Measurements from ENCODE around the gene SEZ6L. TPM values are rescaled to one million over a fixed set of nuclear protein-coding genes. Genes with fewer than 3 reads are reported as not detected.

Gene SEZ6L
- total and polyA plus RNA-seq, 12 donors: 0.01 to 2.5 (median 0.28) TPM

- 46 to 50% methylated on average over 7 of the region's 7 CpGs for WGBS, 2 donors
- no peak overlapping the region for H3K4me3 ChIP-seq
- intact Hi-C loops (cut with DNase I): loop anchor here in 1 of 10 donors (10.0 kb wide), 1 partner anchor 65 kb away; no protein-coding TSS in a partner anchor
- no peaks in the 10 kb centered on the region for H3K36me3 ChIP-seq
- no peaks in the 10 kb centered on the region for H3K4me1 ChIP-seq
- no peak for TF ChIP-seq CTCF (IDR thresholded peaks at IDR 0.05)
- H3K27me3 ChIP-seq: peaks cover 0 to 57% (median 28%) of the 10 kb centered on the region in 7 donors
- ATAC-seq (no peak), DNase-seq (no peak)
- H3K27ac ChIP-seq: no peak overlapping the region
- H3K9me3 ChIP-seq: no peaks in the 10 kb centered on the region
Measured at GRCh38 chr22:26269572-26269971, 100.3 kb downstream of the SEZ6L start.

- Histone ChIP-seq H3K4me3 (no peak overlapping the region), H3K36me3 (no peaks in the 10 kb centered on the region), H3K4me1 (no peaks in the 10 kb centered on the region), H3K27ac (no peak overlapping the region), H3K9me3 (no peaks in the 10 kb centered on the region), H3K27me3 (peaks cover 0 to 43% (median 17%) of the 10 kb centered on the region in 7 donors)
- ATAC-seq (no peak), DNase-seq (no peak)
- TF ChIP-seq CTCF (IDR thresholded peaks at IDR 0.05): no peak
- intact Hi-C loops (cut with DNase I): no loop called here
- WGBS, 2 donors: 59 to 73% methylated on average over 6 of the region's 6 CpGs
Measured at GRCh38 chr22:26271427-26271826, 102.2 kb downstream of the SEZ6L start.

GRCh38 chr22:26273011-26273675 is 103.9 kb downstream of the SEZ6L start:
- 74 to 77% methylated on average over 12 of the region's 12 CpGs for WGBS, 2 donors

GRCh38 chr22:26276529-26277160 is 107.4 kb downstream of the SEZ6L start:
- Histone ChIP-seq H3K27ac (no peak overlapping the region), H3K36me3 (no peaks in the 10 kb centered on the region), H3K27me3 (peaks cover 0 to 37% (median 20%) of the 10 kb centered on the region in 7 donors), H3K4me3 (no peak overlapping the region), H3K9me3 (no peaks in the 10 kb centered on the region), H3K4me1 (no peaks in the 10 kb centered on the region)
- 59 to 61% methylated on average over 11 of the region's 11 CpGs for WGBS, 2 donors
- ATAC-seq: no peak
- no peak for DNase-seq
- no peak for TF ChIP-seq CTCF (IDR thresholded peaks at IDR 0.05)
- intact Hi-C loops (cut with DNase I): no loop called here

More at GRCh38 chr22:26273011-26273675, 103.9 kb downstream of the SEZ6L start:
- ATAC-seq (no peak), DNase-seq (no peak)
- Histone ChIP-seq H3K27me3 (peaks cover 0 to 44% (median 19%) of the 10 kb centered on the region in 7 donors), H3K9me3 (no peaks in the 10 kb centered on the region), H3K4me1 (no peaks in the 10 kb centered on the region), H3K27ac (no peak overlapping the region), H3K36me3 (no peaks in the 10 kb centered on the region), H3K4me3 (no peak overlapping the region)
- intact Hi-C loops (cut with DNase I): no loop called here
- no peak for TF ChIP-seq CTCF (IDR thresholded peaks at IDR 0.05)

Data from heart right ventricle (tissue), 16 donors.